Activated T-cell treated with anti-CD3 and anti-CD28 coated beads for 1 hour (primary cell): Measurements from ENCODE around the gene GARIN3.
"Not testable (repeated sequence)": the region's sequence is repeated elsewhere in the genome, so short reads cannot be mapped to it uniquely, and the experiment has no call there.

ENCODE experiments used
- DNase-seq: peaks from one replicate; pipeline ENCODE4 v3.0.0-alpha.2; 2020; ENCODE audit warnings: low read depth

The GARIN3 gene

DNA sequence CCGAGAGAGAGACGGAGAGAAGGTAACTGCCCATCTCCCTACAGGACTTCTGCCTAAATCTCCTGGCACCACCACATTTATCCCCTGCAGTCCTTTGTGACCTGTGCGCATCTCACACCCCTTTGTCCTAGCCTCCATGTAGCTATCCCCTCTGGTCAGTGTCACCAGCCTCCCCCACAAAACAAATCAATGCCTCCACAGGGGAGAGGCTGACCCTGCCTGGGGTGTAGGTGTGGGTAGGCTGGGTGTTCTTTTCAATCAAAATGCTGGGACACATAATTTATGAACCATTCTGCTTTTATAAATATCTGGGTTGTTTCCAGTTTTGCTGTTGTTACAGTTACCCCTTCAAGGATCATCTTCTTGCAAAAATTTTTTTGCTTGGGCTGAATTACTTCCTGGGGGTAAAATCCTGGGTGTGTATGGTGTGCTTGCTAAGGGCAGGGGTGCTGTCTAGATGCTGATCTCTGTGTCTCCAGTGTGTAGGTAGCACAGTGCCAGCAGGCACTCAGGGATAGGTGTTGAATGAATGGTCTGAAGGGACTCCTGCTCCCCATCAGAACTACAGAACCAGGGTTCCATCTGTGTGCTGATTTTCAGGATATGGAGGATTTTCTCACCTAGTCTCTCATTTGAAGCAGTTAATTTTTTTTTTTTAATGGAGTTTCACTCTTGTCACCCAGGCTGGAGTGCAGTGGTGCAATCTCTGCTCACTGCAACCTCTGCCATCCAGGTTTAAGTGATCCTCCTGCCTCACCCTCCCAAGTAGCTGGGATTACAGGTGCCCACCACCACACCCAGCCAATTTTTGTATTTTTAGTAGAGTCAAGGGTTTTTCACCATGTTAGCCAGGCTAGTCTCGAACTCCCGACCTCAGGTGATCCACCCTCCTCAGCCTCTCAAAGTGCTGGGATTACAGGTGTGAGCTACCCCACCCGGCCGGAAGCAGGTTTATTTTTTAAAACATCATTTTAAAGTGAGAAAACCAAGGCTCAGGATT, at the start of gene GARIN3:
Gene GARIN3 (minus strand): TSS at position 51 of the 1,000 bp plus-strand sequence. CDS start 96 bp downstream, outside the sequence.
- DNase-seq = no peak

DNA sequence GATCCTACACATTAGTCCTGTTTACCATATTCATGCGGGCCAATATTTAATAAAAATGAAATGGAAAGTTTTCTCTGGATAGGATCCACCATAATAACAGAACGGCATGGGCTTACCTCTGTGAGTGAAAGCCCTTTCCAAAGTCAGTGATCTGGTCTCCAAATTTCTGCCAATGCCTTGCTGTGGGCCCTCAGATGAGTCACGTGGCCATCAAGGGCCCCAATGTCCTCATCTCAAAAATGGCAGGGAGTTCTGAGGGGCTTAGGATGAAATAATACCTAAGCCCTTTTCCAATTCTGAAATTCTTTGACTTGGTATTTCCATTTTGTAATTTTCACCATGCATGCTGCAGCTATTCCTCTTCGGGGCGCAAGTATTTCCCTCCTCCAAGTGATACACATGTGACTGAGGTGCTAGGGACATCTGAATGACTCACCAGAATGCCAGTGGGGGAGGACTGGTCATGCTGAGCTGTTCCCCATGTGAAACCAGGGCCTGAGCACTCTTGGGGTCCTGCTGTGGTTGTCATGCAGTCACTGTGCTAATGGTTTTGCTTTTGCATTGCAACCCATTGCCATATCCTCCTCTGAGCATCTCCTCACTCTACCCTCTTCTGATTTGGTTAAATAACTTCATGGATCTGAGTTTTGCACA, 49.6 kb upstream of the GARIN3 start:
- no peak for DNase-seq

DNA sequence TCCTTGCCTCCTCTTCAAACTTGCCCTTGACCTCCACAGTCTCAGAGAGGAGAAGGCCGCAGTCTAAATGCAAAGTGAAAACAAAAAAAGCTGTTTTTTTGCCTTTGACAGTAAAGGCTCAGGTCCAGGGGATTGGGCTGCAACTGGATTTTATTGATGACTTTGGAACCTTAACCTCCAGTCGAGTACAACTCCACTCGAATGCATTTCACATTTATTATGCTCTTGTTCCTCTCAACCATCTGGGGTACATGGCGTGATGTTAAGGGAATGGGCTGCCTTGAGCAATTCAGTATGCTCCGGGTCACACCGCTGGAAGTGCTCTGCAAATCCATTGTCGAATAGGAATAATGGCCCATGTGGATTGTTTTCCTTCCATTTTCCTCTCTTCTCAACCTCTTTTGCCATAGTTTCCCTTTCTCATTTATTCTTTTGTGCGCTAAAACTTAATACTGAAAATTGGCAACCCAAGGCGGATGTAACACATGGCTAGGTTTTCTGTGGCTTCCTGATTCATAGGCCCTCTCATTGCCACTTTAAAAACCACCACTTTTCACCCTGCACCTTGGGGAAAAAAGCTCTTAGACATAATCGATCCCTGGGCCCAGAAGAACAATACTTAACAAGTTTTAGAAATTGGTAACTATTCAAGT, 48.9 kb upstream of the GARIN3 start:
- no peak for DNase-seq

DNA sequence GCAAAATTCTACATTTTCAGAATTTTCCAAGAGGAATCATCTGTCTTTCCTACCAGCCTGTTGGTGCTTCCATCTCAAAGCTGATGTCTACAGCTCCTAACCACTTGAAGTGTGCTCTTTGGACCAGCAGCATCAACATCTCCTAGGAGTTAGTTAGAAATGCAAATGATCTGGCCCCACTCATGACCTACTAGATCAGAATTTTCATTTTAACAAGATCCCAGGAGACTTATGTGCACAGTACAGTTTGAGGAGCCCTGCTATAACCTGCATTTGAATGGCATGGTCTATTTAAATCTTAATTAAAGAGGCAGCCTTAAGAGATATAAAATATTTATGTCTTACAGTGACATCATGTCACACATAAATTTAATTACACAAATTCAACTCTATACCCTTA, 48.4 kb upstream of the GARIN3 start:
- no peak for DNase-seq

DNA sequence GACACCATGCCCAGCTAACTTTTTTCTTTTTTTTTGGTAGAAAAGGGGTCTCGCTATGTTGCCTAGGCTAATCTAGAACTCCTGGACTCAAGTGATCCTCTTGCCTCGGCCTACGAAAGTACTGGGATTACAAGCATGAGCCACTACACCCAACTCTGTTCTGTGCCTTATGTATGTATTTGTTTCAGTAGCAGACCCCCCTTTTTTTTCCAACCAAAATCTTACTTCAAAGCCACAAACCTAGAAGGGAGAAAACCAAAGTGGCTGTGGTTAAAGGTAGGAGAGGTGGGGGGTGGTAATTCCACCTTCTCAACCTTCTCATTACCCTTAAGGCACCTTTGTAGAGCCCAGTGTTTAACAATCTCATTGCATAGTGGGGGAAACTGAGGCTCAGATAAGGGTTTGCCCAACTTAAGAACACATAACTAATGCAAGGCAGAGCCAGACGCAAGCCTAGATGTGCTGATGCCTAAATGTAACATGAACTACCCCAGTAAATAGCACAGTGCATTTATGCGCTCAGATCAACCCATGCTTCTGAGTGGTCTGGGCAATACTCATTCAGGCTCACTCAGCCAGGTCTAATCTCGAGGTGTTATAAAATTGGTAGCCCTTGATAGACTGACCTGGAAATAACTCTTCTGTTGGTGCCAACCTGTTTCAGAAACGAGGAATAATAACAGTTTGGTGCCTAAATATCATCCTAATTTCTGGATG, 47.6 kb upstream of the GARIN3 start:
- DNase-seq = no peak

DNA sequence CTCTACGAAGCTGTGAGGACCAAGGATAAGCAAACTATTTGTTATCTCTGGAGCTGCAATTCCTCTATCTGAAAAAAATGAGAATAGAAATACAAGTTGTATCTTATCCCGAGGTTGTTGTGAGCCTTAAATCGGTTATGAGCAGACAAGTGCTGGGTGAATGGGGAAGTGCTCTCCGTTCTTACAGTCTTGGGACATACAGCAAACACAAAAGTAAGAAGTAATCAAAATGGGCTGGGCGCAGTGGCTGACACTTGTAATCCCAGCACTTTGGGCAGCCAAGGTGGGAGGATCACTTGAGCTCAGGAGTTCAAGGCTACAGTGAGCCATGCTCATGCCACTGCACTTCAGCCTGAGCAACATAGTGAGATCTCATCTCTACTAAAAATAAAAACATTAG, 46.2 kb upstream of the GARIN3 start:
- no peak for DNase-seq

DNA sequence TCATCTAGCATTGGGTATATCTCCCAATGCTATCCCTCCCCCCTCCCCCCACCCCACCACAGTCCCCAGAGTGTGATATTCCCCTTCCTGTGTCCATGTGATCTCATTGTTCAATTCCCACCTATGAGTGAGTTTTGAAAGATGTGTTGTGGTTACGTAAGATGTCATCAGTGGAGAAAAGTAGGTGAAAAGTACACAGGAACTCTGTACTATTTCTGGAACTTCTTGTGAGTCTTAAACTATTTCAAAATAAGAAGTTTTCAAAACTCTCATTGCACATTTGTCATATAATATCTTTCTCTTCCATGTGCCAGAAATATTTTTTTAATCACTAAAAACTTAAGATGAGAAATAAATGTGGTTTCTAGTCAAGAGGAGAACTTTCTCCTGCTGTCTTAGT, 44.6 kb upstream of the GARIN3 start:
- DNase-seq = not testable (repeated sequence)

DNA sequence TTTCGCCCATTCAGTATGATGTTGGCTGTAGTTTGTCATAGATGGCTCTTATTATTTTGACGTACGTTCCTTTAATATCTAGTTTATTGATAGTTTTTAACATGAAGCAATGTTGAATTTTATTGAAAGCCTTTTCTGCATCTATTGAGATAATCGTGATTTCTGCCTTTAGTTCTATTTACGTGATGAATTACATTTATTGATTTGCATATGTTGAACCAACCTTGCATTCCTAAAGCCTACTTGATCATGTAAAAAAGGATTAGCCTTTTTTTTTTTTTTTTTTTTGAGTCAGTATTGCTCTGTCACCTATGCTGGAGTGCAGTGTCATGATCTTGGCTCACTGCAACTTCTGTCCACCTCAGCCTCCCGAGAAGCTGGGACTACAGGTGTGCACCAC, 39.6 kb upstream of the GARIN3 start:
- no peak for DNase-seq

DNA sequence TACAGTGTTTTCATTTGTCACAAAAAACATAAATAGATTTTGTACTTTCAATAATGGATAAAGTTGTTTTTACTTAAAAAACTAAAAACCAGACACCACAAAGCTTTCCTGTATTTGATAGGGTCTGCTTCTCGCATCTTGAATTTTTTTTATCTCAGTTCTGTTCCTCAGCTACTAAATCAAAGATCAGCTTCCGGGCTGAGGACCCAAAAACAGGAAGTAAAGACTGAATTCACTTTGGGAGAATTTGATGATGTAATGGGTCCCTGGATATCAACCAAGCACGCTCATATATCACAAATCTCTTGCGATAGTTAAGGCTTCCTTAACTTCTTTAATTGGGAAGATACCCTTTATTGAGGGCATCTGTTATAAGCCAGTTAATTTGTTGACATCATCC, 38.7 kb upstream of the GARIN3 start:
- DNase-seq = no peak

DNA sequence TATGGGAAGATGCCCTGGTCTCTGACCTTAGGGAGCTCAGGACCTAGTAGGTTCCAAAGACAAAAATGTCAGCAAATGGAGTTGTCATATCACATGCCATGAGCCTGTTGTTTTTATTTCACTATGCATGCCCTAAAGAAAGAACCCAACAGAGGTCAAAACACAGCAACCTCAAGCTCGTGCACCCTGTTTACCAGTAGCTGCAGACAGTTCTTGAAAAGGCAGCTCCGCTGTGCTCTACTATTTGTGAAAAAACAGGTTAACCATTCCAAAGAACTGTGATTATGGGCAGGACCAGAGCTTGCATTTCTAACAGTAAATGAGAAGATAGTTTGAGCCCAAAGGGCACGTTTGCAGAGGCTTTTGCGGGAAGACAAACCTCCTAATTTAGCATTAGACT, 37.4 kb upstream of the GARIN3 start:
- DNase-seq = no peak

DNA sequence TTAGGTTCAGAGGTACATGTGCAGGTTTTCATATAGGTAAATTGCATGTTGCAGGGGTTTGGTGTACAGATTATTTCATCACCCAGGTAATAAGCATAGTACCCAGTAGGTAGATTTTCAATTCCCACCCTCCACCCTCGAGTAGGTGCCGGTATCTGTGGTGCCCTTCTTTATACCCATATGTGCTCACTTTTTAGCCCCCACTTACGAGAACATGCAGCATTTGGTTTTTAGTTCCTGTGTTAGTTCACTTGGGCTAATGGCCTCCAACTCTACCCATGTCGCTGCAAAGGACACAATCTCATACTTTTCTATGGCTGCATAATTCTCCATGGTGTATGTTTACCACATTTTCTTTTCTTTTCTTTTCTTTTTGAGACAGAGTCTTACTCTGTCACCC, 35.8 kb upstream of the GARIN3 start:
- no peak for DNase-seq

DNA sequence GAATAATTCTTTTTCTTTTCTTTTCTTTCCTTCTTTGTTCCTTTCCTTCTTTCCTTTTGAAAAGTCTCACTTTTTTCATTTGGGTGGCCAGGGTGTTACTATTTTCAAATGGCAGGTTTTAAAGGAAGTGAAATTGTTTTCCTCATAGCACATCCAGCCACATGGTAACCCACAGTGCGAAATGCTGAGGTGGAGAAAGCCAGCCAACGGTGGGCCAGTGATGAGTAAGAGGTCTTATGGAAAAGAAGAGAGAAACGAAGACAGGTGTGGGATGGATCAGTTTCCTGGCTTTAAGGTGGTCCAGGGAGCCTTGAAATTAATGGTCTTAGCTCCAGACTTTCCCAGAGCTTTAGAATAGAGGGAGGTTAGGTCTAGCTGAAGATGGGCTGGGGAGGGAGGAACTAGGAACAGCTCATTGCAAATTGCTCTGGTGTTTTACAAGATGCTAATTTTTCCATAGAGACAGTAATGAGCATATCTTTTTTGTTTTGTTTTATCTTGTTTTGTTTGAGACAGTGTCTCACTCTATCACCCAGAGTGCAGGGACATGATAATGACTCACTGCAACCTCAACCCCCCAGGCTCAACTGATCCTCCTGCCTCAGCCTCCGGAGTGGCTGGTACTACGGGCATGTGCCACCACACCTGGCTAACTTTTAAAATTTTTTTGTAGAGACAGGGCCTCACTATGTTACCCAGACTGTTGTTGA, 32.4 kb upstream of the GARIN3 start:
- no peak for DNase-seq

DNA sequence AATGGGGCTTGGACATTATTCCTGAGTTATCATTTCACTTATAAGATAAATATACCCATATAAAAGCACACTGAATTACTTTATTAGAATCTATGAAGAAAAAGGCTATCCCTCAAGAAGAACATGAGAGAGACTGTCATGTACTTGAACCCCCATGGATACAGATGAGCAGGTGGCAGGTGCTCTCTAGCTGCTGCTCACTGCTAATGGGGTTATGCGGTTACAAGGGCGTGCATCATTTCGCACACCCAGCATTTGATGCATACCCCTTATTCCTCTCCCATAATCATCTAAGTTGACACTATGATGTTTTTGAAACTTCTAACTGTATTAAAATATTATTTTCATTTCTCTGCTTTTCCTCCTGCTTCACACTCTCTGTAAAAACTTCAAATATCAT, 31.0 kb upstream of the GARIN3 start:
- no peak for DNase-seq

DNA sequence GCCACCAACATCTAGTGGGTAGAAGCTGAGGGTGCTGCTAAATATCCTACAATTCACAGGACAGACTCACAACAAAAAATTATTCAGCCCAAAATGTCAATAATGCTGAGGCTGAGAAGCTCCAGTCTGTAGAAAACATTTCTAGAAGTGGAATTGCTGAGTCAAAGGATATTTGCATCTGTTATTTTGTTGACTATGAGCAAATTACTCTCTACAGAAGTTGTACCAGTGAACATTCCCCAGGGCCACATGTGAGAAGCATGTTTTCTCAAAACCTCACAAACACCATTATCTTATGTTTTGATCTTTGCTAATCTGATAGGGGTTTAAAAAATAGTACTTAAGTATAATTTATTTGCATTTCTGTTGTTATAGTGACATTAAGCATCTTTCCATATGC, 30.0 kb upstream of the GARIN3 start:
- DNase-seq = no peak

DNA sequence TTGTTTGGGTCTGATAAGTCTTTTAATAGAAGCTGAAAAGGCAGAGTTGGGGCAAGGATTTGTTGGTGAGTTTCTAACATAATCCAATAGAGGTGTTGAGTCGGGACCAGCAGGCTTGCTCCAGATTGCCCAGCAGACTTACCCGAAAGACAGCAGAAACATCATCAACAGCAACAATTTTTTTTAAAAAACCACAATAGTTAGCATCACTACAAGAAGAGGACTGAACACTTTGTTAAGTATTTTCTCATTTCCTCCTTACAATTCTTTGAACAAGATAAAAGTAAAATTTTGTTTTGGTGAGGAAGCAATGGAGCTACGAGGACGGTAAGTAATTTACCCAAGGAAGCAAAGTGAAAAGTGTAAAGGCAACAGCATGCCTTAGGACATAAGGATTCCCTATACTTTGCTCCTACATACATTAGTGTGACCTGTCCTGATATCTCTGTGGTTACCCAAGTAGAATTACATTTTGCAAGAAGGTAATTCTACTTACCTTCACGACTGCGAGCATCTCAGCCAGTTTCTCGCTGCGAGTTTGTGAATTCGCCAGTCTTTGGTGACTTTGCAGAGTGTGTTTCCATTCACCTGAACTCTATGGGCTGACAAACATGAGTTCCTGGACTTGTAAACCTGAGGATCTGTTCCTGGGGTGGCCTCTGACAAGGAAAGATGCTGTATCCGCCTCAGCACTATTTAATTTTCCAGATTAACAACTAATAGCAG, 27.8 kb upstream of the GARIN3 start:
- no peak for DNase-seq

DNA sequence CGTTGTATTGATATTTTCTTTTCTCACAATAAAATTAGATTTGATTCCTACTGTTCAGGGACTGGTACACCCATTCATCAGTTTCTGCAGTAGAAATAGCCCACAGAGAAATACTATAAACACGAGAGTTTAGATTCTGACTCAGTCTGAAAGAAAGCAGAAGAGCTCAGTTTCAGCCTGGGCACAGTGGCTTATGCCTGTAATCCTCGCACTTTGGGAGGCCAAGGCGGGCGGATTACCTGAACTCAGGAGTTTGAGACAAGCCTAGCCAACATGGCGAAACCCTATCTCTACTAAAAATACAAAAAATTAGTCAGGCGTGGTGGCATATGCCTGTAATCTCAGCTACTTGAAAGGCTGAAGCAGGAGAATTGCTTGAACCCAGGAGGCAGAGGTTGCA, 23.2 kb upstream of the GARIN3 start:
- DNase-seq = no peak

DNA sequence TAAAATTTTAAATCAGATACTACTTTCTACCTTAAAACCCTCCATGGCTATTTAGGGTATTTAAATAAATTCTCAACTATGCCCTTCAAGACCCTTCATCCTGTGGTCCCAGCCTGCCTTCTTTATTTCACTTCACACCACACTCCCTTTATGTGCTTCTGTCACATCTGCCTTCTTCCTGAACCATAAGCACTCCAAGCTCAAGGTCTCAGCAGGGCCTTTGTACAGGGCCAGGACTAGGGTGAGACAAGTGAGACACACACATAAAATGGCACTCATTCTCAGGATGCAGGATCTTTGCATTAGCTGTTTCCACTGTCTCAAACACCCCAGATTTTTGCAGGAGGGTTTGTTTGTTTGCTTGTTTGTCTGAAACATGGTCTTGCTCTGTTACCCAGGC, 22.2 kb upstream of the GARIN3 start:
- no peak for DNase-seq

DNA sequence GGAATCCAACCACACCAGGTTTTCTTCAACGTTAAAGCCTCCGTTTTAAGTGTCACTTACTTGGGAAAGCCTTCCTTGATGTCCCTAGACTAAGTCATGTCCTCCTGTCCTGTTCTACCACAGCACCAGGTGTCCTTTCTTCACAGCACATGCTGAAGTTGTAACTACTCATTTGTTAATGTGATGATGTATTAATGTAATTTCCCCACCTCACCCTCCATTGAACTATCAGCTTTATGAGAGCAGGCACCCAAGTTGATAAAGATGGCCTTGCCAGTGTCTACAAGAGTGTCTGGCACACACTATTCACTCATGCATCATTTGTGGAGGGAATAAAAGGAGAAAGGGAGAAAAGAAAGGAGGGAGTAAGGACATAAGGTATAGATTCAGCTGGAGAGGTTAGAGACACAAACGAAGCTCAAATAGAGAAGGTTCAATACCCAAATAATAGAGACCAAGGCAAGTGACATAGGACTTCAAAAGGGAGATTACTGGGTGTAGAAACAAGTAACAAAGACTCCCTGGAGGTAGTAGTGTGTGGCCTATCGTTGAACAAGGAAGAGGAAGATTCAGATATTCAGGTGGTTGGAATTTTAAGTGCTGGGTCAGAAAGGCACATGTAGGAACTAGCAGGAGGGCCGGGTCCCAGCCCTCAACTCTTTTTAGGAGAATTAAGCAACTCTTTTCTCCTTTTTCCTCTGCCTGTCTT, 21.1 kb upstream of the GARIN3 start:
- DNase-seq = no peak

DNA sequence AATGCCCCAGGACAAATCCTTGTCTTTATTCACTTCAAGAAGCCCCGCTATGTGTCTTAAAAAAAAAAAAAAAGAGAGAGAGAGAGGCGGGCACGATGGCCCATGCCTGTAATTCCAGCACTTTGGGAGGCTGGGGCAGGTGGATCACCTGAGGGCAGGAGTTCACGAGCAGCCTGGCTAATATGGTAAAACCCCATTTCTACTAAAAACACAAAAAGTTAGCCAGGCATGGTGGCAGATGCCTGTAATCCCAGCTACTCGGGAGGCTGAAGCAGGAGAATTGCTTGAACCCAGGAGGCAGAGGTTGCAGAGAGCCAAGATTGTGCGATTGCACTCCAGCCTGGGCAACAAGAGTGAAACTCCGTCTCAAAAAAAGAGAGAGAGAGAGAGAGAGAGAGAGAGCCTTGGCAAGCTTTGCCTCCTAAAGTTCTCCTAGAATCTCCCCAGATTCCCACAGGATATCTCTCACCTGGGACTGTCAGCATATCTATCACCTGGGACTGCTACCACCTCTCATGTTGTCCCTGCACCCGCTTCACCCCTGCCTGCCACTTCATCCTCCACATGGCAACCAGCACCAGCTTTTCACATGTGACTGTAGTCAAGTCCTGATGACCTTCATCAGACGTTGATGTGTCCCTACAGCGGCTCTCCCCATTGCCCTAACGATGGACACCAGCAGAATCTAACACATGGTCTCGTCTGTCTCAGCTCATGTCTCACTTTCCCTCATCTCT, 20.4 kb upstream of the GARIN3 start:
- DNase-seq = no peak

DNA sequence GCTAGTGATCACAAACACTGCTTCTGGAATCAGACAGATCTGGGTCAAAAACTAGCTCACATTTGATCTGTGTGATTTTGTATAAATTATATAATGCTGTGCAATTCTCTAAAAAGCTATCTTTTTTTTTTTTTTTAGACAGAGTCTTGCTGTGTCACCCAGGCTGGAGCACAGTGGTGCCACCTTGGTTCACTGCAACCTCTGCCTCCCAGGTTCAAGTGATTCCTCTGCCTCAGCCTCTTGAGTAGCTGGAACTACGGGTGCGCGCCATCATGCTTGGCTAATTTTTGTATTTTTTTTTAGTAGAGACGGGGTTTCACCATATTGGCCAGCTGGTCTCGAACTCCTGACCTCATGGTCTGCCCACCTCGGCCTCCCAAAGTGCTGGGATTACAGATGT, 19.1 kb upstream of the GARIN3 start:
- DNase-seq = not testable (repeated sequence)
